Measurements from ENCODE around the gene ADIPOR1.

Gene ADIPOR1

GRCh38 chr1:202972046-202972445 lies 13.9 kb upstream of the ADIPOR1 start:
- no peak for DNase-seq (ENCODE audit: low read depth in 2 of 2, low spot score in 1 of 2)

GRCh38 chr1:202968895-202969295 lies 10.8 kb upstream of the ADIPOR1 start:
- no peak for DNase-seq (ENCODE audit: low read depth in 2 of 2, low spot score in 1 of 2)

GRCh38 chr1:202968351-202968750 lies 10.2 kb upstream of the ADIPOR1 start:
- no peak for DNase-seq (ENCODE audit: low read depth in 2 of 2, low spot score in 1 of 2)

GRCh38 chr1:202967684-202968281 lies 9.7 kb upstream of the ADIPOR1 start:
- no peak for DNase-seq (ENCODE audit: low read depth in 2 of 2, low spot score in 1 of 2)

GRCh38 chr1:202966006-202966898 lies 8.1 kb upstream of the ADIPOR1 start:
- no peak for DNase-seq (ENCODE audit: low read depth in 2 of 2, low spot score in 1 of 2)

GRCh38 chr1:202965422-202965821 lies 7.3 kb upstream of the ADIPOR1 start:
- no peak for DNase-seq (ENCODE audit: low read depth in 2 of 2, low spot score in 1 of 2)

GRCh38 chr1:202964791-202965410 lies 6.8 kb upstream of the ADIPOR1 start:
- no peak for DNase-seq (ENCODE audit: low read depth in 2 of 2, low spot score in 1 of 2)

GRCh38 chr1:202961220-202961880 lies 3.2 kb upstream of the ADIPOR1 start:
- DNase-seq (ENCODE audit: low read depth in 2 of 2, low spot score in 1 of 2): no peak

GRCh38 chr1:202959276-202959620 lies 1.1 kb upstream of the ADIPOR1 start:
- no peak for DNase-seq (ENCODE audit: low read depth in 2 of 2, low spot score in 1 of 2)

- no peak for DNase-seq (ENCODE audit: low read depth in 2 of 2, low spot score in 1 of 2)
Measured at GRCh38 chr1:202958544-202959275, 598 bp upstream of the ADIPOR1 start.

- no peak for DNase-seq (ENCODE audit: low read depth in 2 of 2, low spot score in 1 of 2)
Measured at GRCh38 chr1:202956969-202957368, 1.1 kb downstream of the ADIPOR1 start.

- DNase-seq (ENCODE audit: low read depth in 2 of 2, low spot score in 1 of 2): no peak
Measured at GRCh38 chr1:202954057-202954745, 3.9 kb downstream of the ADIPOR1 start.

GRCh38 chr1:202953392-202953791 lies 4.7 kb downstream of the ADIPOR1 start:
- no peak for DNase-seq (ENCODE audit: low read depth in 2 of 2, low spot score in 1 of 2)

- no peak for DNase-seq (ENCODE audit: low read depth in 2 of 2, low spot score in 1 of 2)
Measured at GRCh38 chr1:202952818-202953217, 5.3 kb downstream of the ADIPOR1 start.

GRCh38 chr1:202952099-202952498 lies 6.0 kb downstream of the ADIPOR1 start:
- DNase-seq (ENCODE audit: low read depth in 2 of 2, low spot score in 1 of 2): no peak

- DNase-seq (ENCODE audit: low read depth in 2 of 2, low spot score in 1 of 2): no peak
Measured at GRCh38 chr1:202951437-202951836, 6.7 kb downstream of the ADIPOR1 start.

- no peak for DNase-seq (ENCODE audit: low read depth in 2 of 2, low spot score in 1 of 2)
Measured at GRCh38 chr1:202945483-202945882, 12.6 kb downstream of the ADIPOR1 start.

GRCh38 chr1:202944438-202944921 lies 13.6 kb downstream of the ADIPOR1 start:
- DNase-seq (ENCODE audit: low read depth in 2 of 2, low spot score in 1 of 2): no peak

GRCh38 chr1:202942426-202942825 lies 15.7 kb downstream of the ADIPOR1 start:
- no peak for DNase-seq (ENCODE audit: low read depth in 2 of 2, low spot score in 1 of 2)

GRCh38 chr1:202941372-202941771 lies 16.7 kb downstream of the ADIPOR1 start:
- DNase-seq (ENCODE audit: low read depth in 2 of 2, low spot score in 1 of 2): no peak
